ENCODE results near the gene GDF2. TPM values are rescaled to one million over a fixed set of nuclear protein-coding genes. Genes with fewer than 3 reads are reported as not detected.

The GDF2 gene
- total and polyA plus RNA-seq, 2 experiments from 2014 or later, result not detected

DNA sequence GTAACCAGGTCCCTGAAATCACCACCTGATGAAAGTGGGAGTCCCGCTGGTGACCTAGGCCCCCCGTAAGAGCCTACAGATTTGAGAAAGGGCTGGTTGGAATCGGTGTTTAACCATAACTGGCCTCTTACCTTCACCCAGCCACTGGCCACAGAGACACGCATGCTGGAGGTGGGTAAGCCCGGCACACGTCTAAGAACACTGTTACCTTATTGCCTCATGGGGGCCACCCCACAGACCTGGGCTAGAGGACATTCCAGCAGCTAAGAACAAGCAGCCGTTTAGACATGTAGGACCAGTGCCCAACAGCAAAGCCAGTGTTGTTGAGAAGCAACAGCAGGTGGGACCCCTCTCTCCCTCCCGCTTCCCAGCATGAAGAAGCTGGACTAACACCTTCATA, 2.5 kb upstream of the GDF2 start:
- ATAC-seq (no peak), DNase-seq (ENCODE audit: low spot score) (no peak)
- Histone ChIP-seq H3K4me2 (no peak overlapping the region), H3K36me3 (ENCODE audit: insufficient read depth) (no peaks in the 10 kb centered on the region), H3K27ac (ENCODE audit: low read depth) (no peak overlapping the region), H2AFZ (no peak overlapping the region), H4K20me1 (replicated peaks; ENCODE audit: insufficient read depth) (no peaks in the 10 kb centered on the region), H3K4me3 (no peak overlapping the region), H3K79me2 (replicated peaks; ENCODE audit: insufficient read depth) (no peaks in the 10 kb centered on the region), H3F3A (replicated peaks; ENCODE audit: low read depth) (no peaks in the 10 kb centered on the region), H3K9me2 (ENCODE audit: insufficient read depth) (0 out of 2 replicates have a peak, but pooled peaks cover 4% of the 10 kb centered on the region), H3K4me1 (ENCODE audit: insufficient read depth) (no peaks in the 10 kb centered on the region), H3K27me3 (ENCODE audit: insufficient read depth) (no peaks in the 10 kb centered on the region)
- Mint-ChIP-seq H3K27ac (no peak overlapping the region), H3K27me3 (ENCODE audit: insufficient read depth, low read depth, poor library complexity) (peaks cover 9% of the 10 kb centered on the region), H3K9me3 (no peaks in the 10 kb centered on the region), H3K4me3 (no peak overlapping the region), H3K4me1 (no peaks in the 10 kb centered on the region), H3K36me3 (ENCODE audit: low read depth) (no peaks in the 10 kb centered on the region)
- TF ChIP-seq, protein P1, sequence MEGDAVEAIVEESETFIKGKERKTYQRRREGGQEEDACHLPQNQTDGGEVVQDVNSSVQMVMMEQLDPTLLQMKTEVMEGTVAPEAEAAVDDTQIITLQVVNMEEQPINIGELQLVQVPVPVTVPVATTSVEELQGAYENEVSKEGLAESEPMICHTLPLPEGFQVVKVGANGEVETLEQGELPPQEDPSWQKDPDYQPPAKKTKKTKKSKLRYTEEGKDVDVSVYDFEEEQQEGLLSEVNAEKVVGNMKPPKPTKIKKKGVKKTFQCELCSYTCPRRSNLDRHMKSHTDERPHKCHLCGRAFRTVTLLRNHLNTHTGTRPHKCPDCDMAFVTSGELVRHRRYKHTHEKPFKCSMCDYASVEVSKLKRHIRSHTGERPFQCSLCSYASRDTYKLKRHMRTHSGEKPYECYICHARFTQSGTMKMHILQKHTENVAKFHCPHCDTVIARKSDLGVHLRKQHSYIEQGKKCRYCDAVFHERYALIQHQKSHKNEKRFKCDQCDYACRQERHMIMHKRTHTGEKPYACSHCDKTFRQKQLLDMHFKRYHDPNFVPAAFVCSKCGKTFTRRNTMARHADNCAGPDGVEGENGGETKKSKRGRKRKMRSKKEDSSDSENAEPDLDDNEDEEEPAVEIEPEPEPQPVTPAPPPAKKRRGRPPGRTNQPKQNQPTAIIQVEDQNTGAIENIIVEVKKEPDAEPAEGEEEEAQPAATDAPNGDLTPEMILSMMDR (conservative IDR thresholded peaks at IDR 0.05; ENCODE audit: low read depth in 2 of 2), result no peak
- no peak for TF ChIP-seq EZH2phosphoT487 (IDR thresholded peaks at IDR 0.05; ENCODE audit: unreplicated experiment)

DNA sequence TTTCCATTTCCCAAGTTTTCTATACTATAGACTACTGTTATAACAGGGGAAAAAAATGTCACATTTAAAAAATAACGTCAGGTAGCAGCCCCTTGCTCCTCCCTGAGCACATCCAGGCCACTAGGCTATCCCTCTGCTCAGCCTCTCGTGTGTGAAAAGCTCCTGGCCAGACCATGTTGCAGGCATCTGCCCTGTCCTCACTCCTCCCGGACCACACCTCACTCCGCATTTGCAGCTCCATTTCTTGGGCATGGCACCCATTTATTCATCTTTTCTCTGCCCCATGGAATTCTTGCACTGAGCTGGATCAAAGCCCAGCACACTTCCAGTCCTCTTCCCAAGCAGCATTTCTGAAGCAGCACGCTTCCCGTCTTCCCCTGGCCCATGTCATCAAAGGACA, 1.4 kb upstream of the GDF2 start:
- Mint-ChIP-seq H3K36me3 (ENCODE audit: low read depth) (no peaks in the 10 kb centered on the region), H3K27ac (no peak overlapping the region)
- no peak for ATAC-seq
- TF ChIP-seq EZH2 (IDR thresholded peaks at IDR 0.05; ENCODE audit: low read depth, unreplicated experiment) (no peak), ZNF114 (CRISPR knock-in tag; IDR thresholded peaks at IDR 0.05) (no peak), POLR2AphosphoS5 (IDR thresholded peaks at IDR 0.05; ENCODE audit: low read depth) (no peak), EZH2phosphoT487 (IDR thresholded peaks at IDR 0.05; ENCODE audit: unreplicated experiment) (no peak), NANOG (IDR thresholded peaks at IDR 0.05; ENCODE audit: borderline replicate concordance) (no peak)
- TF ChIP-seq, protein P2, sequence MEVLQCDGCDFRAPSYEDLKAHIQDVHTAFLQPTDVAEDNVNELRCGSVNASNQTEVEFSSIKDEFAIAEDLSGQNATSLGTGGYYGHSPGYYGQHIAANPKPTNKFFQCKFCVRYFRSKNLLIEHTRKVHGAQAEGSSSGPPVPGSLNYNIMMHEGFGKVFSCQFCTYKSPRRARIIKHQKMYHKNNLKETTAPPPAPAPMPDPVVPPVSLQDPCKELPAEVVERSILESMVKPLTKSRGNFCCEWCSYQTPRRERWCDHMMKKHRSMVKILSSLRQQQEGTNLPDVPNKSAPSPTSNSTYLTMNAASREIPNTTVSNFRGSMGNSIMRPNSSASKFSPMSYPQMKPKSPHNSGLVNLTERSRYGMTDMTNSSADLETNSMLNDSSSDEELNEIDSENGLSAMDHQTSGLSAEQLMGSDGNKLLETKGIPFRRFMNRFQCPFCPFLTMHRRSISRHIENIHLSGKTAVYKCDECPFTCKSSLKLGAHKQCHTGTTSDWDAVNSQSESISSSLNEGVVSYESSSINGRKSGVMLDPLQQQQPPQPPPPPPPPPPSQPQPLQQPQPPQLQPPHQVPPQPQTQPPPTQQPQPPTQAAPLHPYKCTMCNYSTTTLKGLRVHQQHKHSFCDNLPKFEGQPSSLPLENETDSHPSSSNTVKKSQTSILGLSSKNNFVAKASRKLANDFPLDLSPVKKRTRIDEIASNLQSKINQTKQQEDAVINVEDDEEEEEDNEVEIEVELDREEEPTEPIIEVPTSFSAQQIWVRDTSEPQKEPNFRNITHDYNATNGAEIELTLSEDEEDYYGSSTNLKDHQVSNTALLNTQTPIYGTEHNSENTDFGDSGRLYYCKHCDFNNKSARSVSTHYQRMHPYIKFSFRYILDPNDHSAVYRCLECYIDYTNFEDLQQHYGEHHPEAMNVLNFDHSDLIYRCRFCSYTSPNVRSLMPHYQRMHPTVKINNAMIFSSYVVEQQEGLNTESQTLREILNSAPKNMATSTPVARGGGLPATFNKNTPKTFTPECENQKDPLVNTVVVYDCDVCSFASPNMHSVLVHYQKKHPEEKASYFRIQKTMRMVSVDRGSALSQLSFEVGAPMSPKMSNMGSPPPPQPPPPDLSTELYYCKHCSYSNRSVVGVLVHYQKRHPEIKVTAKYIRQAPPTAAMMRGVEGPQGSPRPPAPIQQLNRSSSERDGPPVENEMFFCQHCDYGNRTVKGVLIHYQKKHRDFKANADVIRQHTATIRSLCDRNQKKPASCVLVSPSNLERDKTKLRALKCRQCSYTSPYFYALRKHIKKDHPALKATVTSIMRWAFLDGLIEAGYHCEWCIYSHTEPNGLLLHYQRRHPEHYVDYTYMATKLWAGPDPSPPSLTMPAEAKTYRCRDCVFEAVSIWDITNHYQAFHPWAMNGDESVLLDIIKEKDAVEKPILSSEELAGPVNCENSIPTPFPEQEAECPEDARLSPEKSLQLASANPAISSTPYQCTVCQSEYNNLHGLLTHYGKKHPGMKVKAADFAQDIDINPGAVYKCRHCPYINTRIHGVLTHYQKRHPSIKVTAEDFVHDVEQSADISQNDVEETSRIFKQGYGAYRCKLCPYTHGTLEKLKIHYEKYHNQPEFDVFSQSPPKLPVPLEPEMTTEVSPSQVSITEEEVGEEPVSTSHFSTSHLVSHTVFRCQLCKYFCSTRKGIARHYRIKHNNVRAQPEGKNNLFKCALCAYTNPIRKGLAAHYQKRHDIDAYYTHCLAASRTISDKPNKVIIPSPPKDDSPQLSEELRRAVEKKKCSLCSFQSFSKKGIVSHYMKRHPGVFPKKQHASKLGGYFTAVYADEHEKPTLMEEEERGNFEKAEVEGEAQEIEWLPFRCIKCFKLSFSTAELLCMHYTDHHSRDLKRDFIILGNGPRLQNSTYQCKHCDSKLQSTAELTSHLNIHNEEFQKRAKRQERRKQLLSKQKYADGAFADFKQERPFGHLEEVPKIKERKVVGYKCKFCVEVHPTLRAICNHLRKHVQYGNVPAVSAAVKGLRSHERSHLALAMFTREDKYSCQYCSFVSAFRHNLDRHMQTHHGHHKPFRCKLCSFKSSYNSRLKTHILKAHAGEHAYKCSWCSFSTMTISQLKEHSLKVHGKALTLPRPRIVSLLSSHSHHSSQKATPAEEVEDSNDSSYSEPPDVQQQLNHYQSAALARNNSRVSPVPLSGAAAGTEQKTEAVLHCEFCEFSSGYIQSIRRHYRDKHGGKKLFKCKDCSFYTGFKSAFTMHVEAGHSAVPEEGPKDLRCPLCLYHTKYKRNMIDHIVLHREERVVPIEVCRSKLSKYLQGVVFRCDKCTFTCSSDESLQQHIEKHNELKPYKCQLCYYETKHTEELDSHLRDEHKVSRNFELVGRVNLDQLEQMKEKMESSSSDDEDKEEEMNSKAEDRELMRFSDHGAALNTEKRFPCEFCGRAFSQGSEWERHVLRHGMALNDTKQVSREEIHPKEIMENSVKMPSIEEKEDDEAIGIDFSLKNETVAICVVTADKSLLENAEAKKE (CRISPR knock-in tag; IDR thresholded peaks at IDR 0.05), result no peak
- TF ChIP-seq, protein P3, sequence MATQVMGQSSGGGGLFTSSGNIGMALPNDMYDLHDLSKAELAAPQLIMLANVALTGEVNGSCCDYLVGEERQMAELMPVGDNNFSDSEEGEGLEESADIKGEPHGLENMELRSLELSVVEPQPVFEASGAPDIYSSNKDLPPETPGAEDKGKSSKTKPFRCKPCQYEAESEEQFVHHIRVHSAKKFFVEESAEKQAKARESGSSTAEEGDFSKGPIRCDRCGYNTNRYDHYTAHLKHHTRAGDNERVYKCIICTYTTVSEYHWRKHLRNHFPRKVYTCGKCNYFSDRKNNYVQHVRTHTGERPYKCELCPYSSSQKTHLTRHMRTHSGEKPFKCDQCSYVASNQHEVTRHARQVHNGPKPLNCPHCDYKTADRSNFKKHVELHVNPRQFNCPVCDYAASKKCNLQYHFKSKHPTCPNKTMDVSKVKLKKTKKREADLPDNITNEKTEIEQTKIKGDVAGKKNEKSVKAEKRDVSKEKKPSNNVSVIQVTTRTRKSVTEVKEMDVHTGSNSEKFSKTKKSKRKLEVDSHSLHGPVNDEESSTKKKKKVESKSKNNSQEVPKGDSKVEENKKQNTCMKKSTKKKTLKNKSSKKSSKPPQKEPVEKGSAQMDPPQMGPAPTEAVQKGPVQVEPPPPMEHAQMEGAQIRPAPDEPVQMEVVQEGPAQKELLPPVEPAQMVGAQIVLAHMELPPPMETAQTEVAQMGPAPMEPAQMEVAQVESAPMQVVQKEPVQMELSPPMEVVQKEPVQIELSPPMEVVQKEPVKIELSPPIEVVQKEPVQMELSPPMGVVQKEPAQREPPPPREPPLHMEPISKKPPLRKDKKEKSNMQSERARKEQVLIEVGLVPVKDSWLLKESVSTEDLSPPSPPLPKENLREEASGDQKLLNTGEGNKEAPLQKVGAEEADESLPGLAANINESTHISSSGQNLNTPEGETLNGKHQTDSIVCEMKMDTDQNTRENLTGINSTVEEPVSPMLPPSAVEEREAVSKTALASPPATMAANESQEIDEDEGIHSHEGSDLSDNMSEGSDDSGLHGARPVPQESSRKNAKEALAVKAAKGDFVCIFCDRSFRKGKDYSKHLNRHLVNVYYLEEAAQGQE (IDR thresholded peaks at IDR 0.05; ENCODE audit: unreplicated experiment), result no peak

More for the DNA sequence above, 1.4 kb upstream of the GDF2 start:
- Histone ChIP-seq H4K20me1 (replicated peaks; ENCODE audit: insufficient read depth) (no peaks in the 10 kb centered on the region), H3K79me2 (replicated peaks; ENCODE audit: insufficient read depth) (no peaks in the 10 kb centered on the region), H3K4me2 (no peak overlapping the region), H3K9me2 (ENCODE audit: insufficient read depth) (0 out of 2 replicates have a peak, but pooled peaks cover 4% of the 10 kb centered on the region), H3K4me3 (no peak overlapping the region), H3K4me1 (ENCODE audit: insufficient read depth) (no peaks in the 10 kb centered on the region), H3K27ac (ENCODE audit: low read depth) (no peak overlapping the region), H3K36me3 (ENCODE audit: insufficient read depth) (no peaks in the 10 kb centered on the region), H3F3A (replicated peaks; ENCODE audit: low read depth) (no peaks in the 10 kb centered on the region), H2AFZ (no peak overlapping the region), H3K27me3 (ENCODE audit: insufficient read depth) (no peaks in the 10 kb centered on the region)
- DNase-seq (ENCODE audit: low spot score), result no peak
- Mint-ChIP-seq H3K27me3 (ENCODE audit: insufficient read depth, low read depth, poor library complexity) (peaks cover 9% of the 10 kb centered on the region), H3K4me3 (no peak overlapping the region), H3K4me1 (no peaks in the 10 kb centered on the region), H3K9me3 (no peaks in the 10 kb centered on the region)

Measured in GM23338 (cell line).